H9 (cell line): Measurements from ENCODE around the gene SLC1A7. TPM values are rescaled to one million over a fixed set of nuclear protein-coding genes. Genes with fewer than 3 reads are reported as not detected.

Experiments
- DNase-seq: peaks from one replicate; pipeline ENCODE4 v3.0.0-alpha.2; 2017
- H2AFZ ChIP-seq: one replicate; pipeline ENCODE4 v1.6.1; 2013; ENCODE audit warnings: mild to moderate bottlenecking, low read length, control low read depth, moderate library complexity
- H2AK5ac ChIP-seq: 2 replicates; pipeline ENCODE4 v1.6.1; 2013; ENCODE audit warnings: low read length, control low read depth, mixed read lengths; ENCODE audit not compliant: insufficient read length
- H2BK120ac ChIP-seq: one replicate; pipeline ENCODE4 v1.6.1; 2013; ENCODE audit warnings: low read depth, mild to moderate bottlenecking, low read length, control low read depth, inconsistent platforms; ENCODE audit not compliant: poor library complexity, severe bottlenecking
- H2BK12ac ChIP-seq: 2 replicates; pipeline ENCODE4 v1.6.1; 2013; ENCODE audit warnings: low read length, control low read depth, mixed read lengths, low read depth; ENCODE audit not compliant: insufficient read length
- H2BK15ac ChIP-seq: 2 replicates; pipeline ENCODE4 v1.6.1; 2013; ENCODE audit warnings: low read depth, low read length, control low read depth
- H2BK20ac ChIP-seq: one replicate; pipeline ENCODE4 v1.6.1; 2013; ENCODE audit warnings: low read depth, mild to moderate bottlenecking, low read length, control low read depth, inconsistent platforms; ENCODE audit not compliant: poor library complexity, severe bottlenecking
- H2BK5ac ChIP-seq: 2 replicates; pipeline ENCODE4 v1.6.1; 2013; ENCODE audit warnings: low read length, control low read depth, mixed read lengths; ENCODE audit not compliant: insufficient read length
- H3K14ac ChIP-seq: 2 replicates; pipeline ENCODE4 v1.6.1; 2013; ENCODE audit warnings: low read length, control low read depth; ENCODE audit not compliant: insufficient read depth
- H3K18ac ChIP-seq: 2 replicates; pipeline ENCODE4 v1.6.1; 2013; ENCODE audit warnings: low read depth, mild to moderate bottlenecking, mixed read lengths, low read length, control low read depth; ENCODE audit not compliant: insufficient read length
- H3K23ac ChIP-seq: 2 replicates; pipeline ENCODE4 v1.6.1; 2013; ENCODE audit warnings: low read length, control low read depth, mixed read lengths, low read depth; ENCODE audit not compliant: insufficient read length
- H3K23me2 ChIP-seq: 2 replicates; pipeline ENCODE4 v1.6.1; 2013; ENCODE audit warnings: low read depth, mild to moderate bottlenecking, mixed read lengths, low read length, control low read depth; ENCODE audit not compliant: insufficient read length, poor library complexity, severe bottlenecking
- H3K27ac ChIP-seq: 2 replicates; pipeline ENCODE4 v1.5.1; 2013; ENCODE audit warnings: low read length, control low read depth, mixed read lengths, low read depth; ENCODE audit not compliant: insufficient read length
- H3K27me3 ChIP-seq: 2 replicates; pipeline ENCODE4 v1.6.1; 2013; ENCODE audit warnings: low read length, control low read depth, inconsistent platforms; ENCODE audit not compliant: insufficient read depth
- H3K4ac ChIP-seq: 2 replicates; pipeline ENCODE4 v1.6.1; 2013; ENCODE audit warnings: low read depth, mild to moderate bottlenecking, control low read depth, inconsistent platforms, low read length, moderate library complexity
- H3K4me1 ChIP-seq: 2 replicates; pipeline ENCODE4 v1.6.1; 2013; ENCODE audit warnings: low read length, control low read depth, inconsistent platforms; ENCODE audit not compliant: insufficient read depth
- H3K4me2 ChIP-seq: 2 replicates; pipeline ENCODE4 v1.6.1; 2013; ENCODE audit warnings: low read length, control low read depth, mixed read lengths; ENCODE audit not compliant: insufficient read length, insufficient read depth
- H3K56ac ChIP-seq: 2 replicates; pipeline ENCODE4 v1.6.1; 2013; ENCODE audit warnings: low read depth, mild to moderate bottlenecking, mixed read lengths, low read length, control low read depth; ENCODE audit not compliant: insufficient read length
- H3K79me1 ChIP-seq: 2 replicates; pipeline ENCODE4 v1.6.1; 2013; ENCODE audit warnings: low read depth, mild to moderate bottlenecking, moderate library complexity, low read length, control low read depth, inconsistent platforms; ENCODE audit not compliant: insufficient read depth, poor library complexity, severe bottlenecking
- H3K79me2 ChIP-seq: 2 replicates; pipeline ENCODE4 v1.6.1; 2013; ENCODE audit warnings: low read length, control low read depth, inconsistent platforms; ENCODE audit not compliant: insufficient read depth
- H3K9ac ChIP-seq: 2 replicates; pipeline ENCODE4 v1.6.1; 2013; ENCODE audit warnings: low read length, control low read depth, mixed read lengths; ENCODE audit not compliant: insufficient read length; ENCODE audit errors: extremely low read depth
- H3K9me3 ChIP-seq: one replicate; pipeline ENCODE4 v1.6.1; 2013; ENCODE audit warnings: low read depth, low read length, inconsistent platforms; ENCODE audit not compliant: control insufficient read depth
- H3T11ph ChIP-seq: one replicate; pipeline ENCODE4 v1.6.1; 2013; ENCODE audit warnings: mild to moderate bottlenecking, low read length, control low read depth, inconsistent platforms
- H4K20me1 ChIP-seq: one replicate; pipeline ENCODE4 v1.6.1; 2013; ENCODE audit not compliant: control insufficient read depth, insufficient read length, insufficient read depth
- H4K5ac ChIP-seq: 2 replicates; pipeline ENCODE4 v1.6.1; 2013; ENCODE audit warnings: low read depth, mild to moderate bottlenecking, mixed read lengths, low read length, control low read depth; ENCODE audit not compliant: insufficient read length
- H4K8ac ChIP-seq: replicated peaks from 2 replicates; pipeline ENCODE4 v1.6.1; 2013; ENCODE audit warnings: low read length, control low read depth, mixed read lengths, low read depth; ENCODE audit not compliant: insufficient read length
- H4K91ac ChIP-seq: 2 replicates; pipeline ENCODE4 v1.6.1; 2013; ENCODE audit warnings: low read depth, mild to moderate bottlenecking, moderate library complexity, mixed read lengths, low read length, control low read depth; ENCODE audit not compliant: insufficient read length
- H3K27ac Mint-ChIP-seq, 3 experiments: 2 replicates in 2 of 3; 3 replicates in 1 of 3; pipeline ENCODE4 v1.8.0; 2020 to 2021; ENCODE audit warnings: mixed read lengths in 3 of 3, mild to moderate bottlenecking in 1 of 3, moderate library complexity in 1 of 3
- H3K27me3 Mint-ChIP-seq: 2 replicates; pipeline ENCODE4 v1.8.0; 2021; ENCODE audit warnings: low read depth, mild to moderate bottlenecking, moderate library complexity, mixed read lengths
- H3K36me3 Mint-ChIP-seq, 3 experiments: 2 replicates in 2 of 3; 3 replicates in 1 of 3; pipeline ENCODE4 v1.8.0; 2020 to 2021; ENCODE audit warnings: low read depth in 3 of 3, mixed read lengths in 3 of 3; ENCODE audit not compliant: insufficient read depth in 1 of 3
- H3K4me1 Mint-ChIP-seq, 2 experiments: 2 replicates each; pipeline ENCODE4 v1.8.0; 2020; ENCODE audit warnings: mixed read lengths in 2 of 2
- H3K4me3 Mint-ChIP-seq, 2 experiments: 2 replicates in 1 of 2; 3 replicates in 1 of 2; pipeline ENCODE4 v1.8.0; 2020 to 2021; ENCODE audit warnings: mild to moderate bottlenecking in 2 of 2, mixed read lengths in 2 of 2, moderate library complexity in 1 of 2
- H3K9me3 Mint-ChIP-seq, 2 experiments: 2 replicates in 1 of 2; 3 replicates in 1 of 2; pipeline ENCODE4 v1.8.0; 2020; ENCODE audit warnings: mild to moderate bottlenecking in 2 of 2, mixed read lengths in 2 of 2, moderate library complexity in 1 of 2
- CTCF ChIP-seq: fragments of 200-600 bp; sonication (generic); conservative IDR thresholded peaks from 3 replicates; pipeline ENCODE4 v1.8.0; 2021; ENCODE audit warnings: antibody characterized with exemption, mild to moderate bottlenecking
- WGBS: extraction: QIAGEN DNeasy Blood & Tissue Kit; methylation state at CpG from one replicate; pipeline ENCODE4 v1.1.7; 2013; ENCODE audit warnings: missing lambda C conversion rate, low lambda C conversion rate, mixed read lengths; ENCODE audit not compliant: insufficient read length; ENCODE audit errors: extremely low coverage; 5-methylcytosine and 5-hydroxymethylcytosine counted together
- total RNA-seq: library from RNA; stranded (reverse); gene quantifications from 2 replicates; pipeline ENCODE4 v1.2.1, GENCODE V29; 2021

SLC1A7 gene
- total RNA-seq, 1 experiment from 2014 or later = not detected

- H3K9me3 Mint-ChIP-seq = no peaks in the 10 kb centered on the region
- no peak overlapping the region for H3K27ac ChIP-seq
- no peak overlapping the region for H3K23ac ChIP-seq
- DNase-seq = no peak
- no peak overlapping the region for H2BK5ac ChIP-seq
- no peak overlapping the region for H2BK120ac ChIP-seq
- no peak overlapping the region for H3K56ac ChIP-seq
- no peak overlapping the region for H3T11ph ChIP-seq
- H4K5ac ChIP-seq = no peak overlapping the region
- H2AFZ ChIP-seq = no peak overlapping the region
- H4K20me1 ChIP-seq = no peaks in the 10 kb centered on the region
- H3K18ac ChIP-seq = no peak overlapping the region
- no peak overlapping the region for H3K4me2 ChIP-seq
- H2BK15ac ChIP-seq = no peak overlapping the region
- no peaks in the 10 kb centered on the region for H3K23me2 ChIP-seq
- no peak overlapping the region; the same call in 1 of the 2 replicates for H3K14ac ChIP-seq
- WGBS = no CpG with 5 or more reads among the region's 5 CpGs
- no peak overlapping the region for H3K4ac ChIP-seq
- peaks cover 32 to 39% of the 10 kb centered on the region in 2 experiments for H3K4me1 Mint-ChIP-seq
- no peaks in the 10 kb centered on the region for H3K27me3 Mint-ChIP-seq
- no peaks in the 10 kb centered on the region for H3K9me3 ChIP-seq
- H3K27me3 ChIP-seq = no peaks in the 10 kb centered on the region
- no peak overlapping the region; a peak in 1 of 7 replicates for H3K27ac Mint-ChIP-seq
- no peak for TF ChIP-seq CTCF
- H2AK5ac ChIP-seq = no peak overlapping the region
- no peak overlapping the region for H3K9ac ChIP-seq
- no peaks in the 10 kb centered on the region; a peak in 1 of 7 replicates for H3K36me3 Mint-ChIP-seq
- H3K4me1 ChIP-seq = peaks cover 4% of the 10 kb centered on the region
- H4K8ac ChIP-seq = no peak overlapping the region
- no peaks in the 10 kb centered on the region for H3K79me1 ChIP-seq
- H3K79me2 ChIP-seq = no peaks in the 10 kb centered on the region
- H2BK20ac ChIP-seq = no peak overlapping the region
- no peak overlapping the region for H3K4me3 Mint-ChIP-seq
- no peak overlapping the region for H4K91ac ChIP-seq
- H2BK12ac ChIP-seq = no peak overlapping the region
Measured at GRCh38 chr1:53047737-53048736, 94.4 kb downstream of the SLC1A7 start.
